Measurements from ENCODE around the gene ZNF564.

DNA sequence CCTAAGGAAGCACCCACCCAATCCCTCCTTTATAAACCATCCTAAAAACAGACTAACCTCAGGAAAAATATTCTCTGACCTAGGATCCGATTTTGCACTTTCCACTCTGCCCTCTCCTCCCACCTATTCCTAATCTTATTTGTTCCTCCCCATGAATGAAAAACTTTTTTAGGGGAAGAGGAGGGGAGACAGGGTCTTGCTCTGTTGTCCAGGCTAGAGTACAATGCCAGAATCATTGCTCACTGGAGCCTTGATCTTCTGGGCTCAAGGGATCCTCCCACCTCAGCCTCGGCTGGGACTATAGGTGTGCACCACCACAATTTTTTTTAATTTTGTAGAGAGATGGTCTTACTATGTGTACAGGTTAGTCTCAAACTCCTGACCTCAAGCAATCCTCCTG lies 4.4 kb downstream of the ZNF564 start:
- no peak for TF ChIP-seq SPI1 (IDR thresholded peaks at IDR 0.05; ENCODE audit: borderline replicate concordance, low read depth)
- TF ChIP-seq, protein P1, sequence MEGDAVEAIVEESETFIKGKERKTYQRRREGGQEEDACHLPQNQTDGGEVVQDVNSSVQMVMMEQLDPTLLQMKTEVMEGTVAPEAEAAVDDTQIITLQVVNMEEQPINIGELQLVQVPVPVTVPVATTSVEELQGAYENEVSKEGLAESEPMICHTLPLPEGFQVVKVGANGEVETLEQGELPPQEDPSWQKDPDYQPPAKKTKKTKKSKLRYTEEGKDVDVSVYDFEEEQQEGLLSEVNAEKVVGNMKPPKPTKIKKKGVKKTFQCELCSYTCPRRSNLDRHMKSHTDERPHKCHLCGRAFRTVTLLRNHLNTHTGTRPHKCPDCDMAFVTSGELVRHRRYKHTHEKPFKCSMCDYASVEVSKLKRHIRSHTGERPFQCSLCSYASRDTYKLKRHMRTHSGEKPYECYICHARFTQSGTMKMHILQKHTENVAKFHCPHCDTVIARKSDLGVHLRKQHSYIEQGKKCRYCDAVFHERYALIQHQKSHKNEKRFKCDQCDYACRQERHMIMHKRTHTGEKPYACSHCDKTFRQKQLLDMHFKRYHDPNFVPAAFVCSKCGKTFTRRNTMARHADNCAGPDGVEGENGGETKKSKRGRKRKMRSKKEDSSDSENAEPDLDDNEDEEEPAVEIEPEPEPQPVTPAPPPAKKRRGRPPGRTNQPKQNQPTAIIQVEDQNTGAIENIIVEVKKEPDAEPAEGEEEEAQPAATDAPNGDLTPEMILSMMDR (IDR thresholded peaks at IDR 0.05; ENCODE audit: insufficient read depth, low read length): no peak
- no peak for TF ChIP-seq POLR2AphosphoS5 (IDR thresholded peaks at IDR 0.05; ENCODE audit: low read depth)
- TF ChIP-seq, protein P2, sequence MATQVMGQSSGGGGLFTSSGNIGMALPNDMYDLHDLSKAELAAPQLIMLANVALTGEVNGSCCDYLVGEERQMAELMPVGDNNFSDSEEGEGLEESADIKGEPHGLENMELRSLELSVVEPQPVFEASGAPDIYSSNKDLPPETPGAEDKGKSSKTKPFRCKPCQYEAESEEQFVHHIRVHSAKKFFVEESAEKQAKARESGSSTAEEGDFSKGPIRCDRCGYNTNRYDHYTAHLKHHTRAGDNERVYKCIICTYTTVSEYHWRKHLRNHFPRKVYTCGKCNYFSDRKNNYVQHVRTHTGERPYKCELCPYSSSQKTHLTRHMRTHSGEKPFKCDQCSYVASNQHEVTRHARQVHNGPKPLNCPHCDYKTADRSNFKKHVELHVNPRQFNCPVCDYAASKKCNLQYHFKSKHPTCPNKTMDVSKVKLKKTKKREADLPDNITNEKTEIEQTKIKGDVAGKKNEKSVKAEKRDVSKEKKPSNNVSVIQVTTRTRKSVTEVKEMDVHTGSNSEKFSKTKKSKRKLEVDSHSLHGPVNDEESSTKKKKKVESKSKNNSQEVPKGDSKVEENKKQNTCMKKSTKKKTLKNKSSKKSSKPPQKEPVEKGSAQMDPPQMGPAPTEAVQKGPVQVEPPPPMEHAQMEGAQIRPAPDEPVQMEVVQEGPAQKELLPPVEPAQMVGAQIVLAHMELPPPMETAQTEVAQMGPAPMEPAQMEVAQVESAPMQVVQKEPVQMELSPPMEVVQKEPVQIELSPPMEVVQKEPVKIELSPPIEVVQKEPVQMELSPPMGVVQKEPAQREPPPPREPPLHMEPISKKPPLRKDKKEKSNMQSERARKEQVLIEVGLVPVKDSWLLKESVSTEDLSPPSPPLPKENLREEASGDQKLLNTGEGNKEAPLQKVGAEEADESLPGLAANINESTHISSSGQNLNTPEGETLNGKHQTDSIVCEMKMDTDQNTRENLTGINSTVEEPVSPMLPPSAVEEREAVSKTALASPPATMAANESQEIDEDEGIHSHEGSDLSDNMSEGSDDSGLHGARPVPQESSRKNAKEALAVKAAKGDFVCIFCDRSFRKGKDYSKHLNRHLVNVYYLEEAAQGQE (IDR thresholded peaks at IDR 0.05; ENCODE audit: insufficient replicate concordance, low read depth): no peak
- TF ChIP-seq GABPA (IDR thresholded peaks at IDR 0.05; ENCODE audit: low read depth): no peak
